RCC 7860 (cell line): ENCODE data around the gene ARHGEF1.

Source experiments
- DNase-seq: peaks from one replicate; pipeline ENCODE4 v3.0.0-alpha.2; 2015; ENCODE audit warnings: low spot score
- FAIRE-seq: peaks from 2 replicates; lab custom pipeline; 2012; peaks lifted over from hg19 to GRCh38; lab: Jason Lieb, UNC

ARHGEF1 gene

DNA sequence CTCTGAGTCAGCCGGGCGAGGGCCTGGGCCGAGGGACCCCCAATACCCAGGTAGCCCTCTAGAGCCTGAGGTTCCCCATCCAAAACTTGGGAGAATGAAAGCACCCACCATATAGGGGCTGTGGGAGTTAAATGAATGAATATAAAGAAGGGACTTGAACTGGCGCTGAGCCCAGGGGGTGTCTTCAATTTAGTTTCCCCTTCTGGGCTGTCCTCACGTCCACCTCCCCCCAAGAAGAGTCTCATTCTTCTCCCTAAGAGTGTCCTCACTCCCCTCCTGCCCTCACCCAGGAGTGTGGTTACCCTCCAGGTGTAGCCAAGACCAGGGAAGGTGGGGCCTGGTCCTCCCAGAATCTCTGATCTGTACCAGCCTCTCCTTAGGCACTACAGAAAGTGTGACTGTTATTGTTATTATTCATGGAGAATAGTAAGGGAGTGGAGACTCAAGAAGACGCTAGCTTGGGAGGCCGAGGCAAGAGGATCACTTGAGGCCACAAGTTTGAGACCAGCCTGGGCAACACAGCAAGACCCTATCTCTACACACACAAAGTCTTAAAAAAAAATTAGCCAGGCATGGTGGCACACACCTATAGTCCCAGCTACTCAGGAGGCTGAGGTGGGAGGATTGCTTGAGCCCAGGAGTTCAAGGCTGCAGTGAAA lies 3.2 kb upstream of the ARHGEF1 start:
- DNase-seq = no peak
- no peak for FAIRE-seq

- FAIRE-seq = no peak
Observed at GRCh38 chr19:41880329-41880708, 2.7 kb upstream of the ARHGEF1 start.

DNA sequence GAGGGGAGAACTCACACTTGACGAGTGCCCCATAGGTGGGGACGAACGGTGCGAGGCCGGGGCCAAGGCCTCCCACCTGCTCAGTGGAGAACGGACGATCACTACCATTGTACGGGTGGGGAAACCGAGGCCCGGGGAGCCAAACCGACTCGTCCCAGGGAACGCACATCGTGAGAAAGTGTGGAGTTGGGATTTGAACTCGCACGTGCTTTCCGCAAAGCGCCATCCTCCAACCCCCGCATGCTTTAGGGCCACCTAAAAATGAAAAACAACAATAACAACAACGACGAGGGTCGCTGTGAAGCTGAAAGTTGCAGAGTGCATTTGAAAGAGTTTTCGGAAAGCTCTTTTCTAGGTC lies 458 bp downstream of the ARHGEF1 start:
- no peak for DNase-seq
- no peak for FAIRE-seq

More at GRCh38 chr19:41880329-41880708, 2.7 kb upstream of the ARHGEF1 start:
- no peak for DNase-seq

- DNase-seq = peak; percentile 89
- peak; percentile 74 for FAIRE-seq
Observed at GRCh38 chr19:41883821-41884733, 1.1 kb downstream of the ARHGEF1 start.

- DNase-seq = no peak
- no peak for FAIRE-seq
Observed at GRCh38 chr19:41886761-41887710, 4.1 kb downstream of the ARHGEF1 start.

DNA sequence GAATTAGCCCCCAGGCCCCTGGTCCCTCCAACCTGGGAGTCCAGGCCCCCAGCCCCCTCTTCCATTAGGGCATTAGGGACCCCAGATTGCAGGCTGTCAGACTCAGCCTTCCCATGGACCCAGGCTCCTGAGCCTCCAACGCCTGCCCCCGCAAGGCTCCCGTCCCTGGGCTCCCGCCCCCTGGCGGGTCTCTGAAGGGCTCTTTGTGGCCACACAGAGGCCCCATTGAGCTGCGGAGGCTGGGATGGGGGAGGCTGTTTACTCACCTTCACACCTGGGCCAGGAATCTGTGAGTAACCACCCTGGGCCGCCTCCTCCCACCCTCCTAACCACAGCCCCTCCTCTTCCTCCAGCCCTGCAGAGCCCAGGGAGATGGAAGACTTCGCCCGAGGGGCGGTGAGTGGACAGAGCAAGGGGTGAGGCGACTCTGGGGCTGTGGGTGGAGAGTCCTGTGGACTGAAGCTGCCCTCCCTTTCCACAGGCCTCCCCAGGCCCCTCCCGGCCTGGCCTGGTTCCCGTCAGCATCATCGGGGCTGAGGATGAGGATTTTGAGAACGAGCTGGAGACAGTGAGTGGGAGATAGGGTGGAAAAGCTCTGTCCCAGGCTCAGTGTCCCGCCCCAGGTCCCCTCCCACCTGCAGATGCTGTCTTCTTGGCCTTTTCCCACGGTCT lies 4.9 kb downstream of the ARHGEF1 start:
- peak; percentile 23 for DNase-seq

DNA sequence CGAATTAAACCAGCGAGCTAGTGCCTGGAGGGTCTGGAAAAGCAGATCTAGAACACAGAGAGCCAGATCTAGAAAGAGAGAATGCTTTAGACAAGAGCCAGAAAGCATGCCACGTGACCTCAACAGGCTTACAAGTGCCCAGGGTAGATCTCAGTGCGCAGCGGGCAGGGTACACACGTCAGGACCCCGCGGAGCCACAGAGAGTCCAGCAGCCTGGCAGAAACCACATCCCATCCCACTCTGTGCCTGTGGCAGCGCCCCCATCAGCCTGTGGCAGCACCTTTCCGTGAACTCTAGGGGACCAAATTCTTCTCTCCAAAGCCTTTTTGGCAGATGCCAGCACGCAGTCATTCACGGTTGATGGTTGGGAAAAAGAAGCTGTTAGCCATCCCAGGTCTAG lies 5.9 kb downstream of the ARHGEF1 start:
- FAIRE-seq = no peak

More for the DNA sequence above, 4.9 kb downstream of the ARHGEF1 start:
- FAIRE-seq = no peak

DNA sequence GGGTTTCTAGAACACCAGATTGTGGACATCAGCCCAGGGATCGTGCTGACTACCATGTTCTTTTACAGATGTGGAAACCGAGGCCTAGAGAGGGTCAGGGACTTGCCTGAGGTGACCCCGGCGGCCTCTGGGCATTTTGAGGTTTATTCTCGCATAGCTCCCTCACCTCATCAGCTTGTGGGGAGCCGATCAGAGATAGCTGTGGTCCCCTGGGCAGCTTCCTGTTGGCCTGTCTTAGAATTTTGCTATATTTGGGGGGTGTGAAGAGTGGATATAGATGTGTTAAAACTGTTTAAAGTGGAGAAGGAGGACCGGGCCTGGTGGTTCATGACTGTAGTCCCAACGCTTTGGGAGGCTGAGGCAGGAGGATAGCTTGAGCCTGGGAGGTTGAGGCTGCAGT lies 6.9 kb downstream of the ARHGEF1 start:
- no peak for DNase-seq
- FAIRE-seq = no peak

More for the DNA sequence above, 5.9 kb downstream of the ARHGEF1 start:
- no peak for DNase-seq

GRCh38 chr19:41890936-41891335 lies 8.0 kb downstream of the ARHGEF1 start:
- FAIRE-seq (no peak), DNase-seq (no peak)

DNA sequence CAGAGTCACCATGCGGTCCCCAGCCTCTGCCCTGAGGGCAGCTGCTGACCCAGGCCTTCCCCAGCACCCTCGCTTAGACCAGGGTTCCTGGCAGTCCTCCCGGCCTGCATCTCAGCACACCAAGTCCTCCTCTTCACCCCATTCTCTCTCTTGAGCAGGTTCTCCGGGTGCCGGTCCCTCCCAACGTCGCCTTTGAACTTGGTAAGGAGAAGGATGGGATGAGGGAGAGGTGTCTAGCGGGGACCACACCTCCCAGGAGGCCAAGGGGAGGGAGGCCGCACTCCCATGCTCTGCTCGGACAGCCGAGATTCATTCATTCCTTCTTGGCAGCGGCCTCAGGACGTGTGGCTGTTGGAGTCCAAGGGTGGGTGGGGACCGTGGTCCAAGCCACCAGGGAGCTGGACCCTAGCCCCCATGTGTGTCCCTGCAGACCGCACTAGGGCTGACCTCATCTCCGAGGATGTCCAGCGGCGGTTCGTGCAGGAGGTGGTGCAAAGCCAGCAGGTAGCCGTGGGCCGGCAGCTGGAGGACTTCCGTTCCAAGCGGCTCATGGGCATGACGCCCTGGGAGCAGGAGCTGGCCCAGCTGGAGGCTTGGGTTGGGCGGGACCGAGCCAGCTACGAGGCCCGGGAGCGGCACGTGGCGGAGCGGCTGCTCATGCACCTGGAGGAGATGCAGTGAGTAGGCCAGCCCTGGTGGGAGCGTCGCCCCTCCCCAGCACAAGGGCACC lies 9.4 kb downstream of the ARHGEF1 start:
- DNase-seq (no peak), FAIRE-seq (no peak)

DNA sequence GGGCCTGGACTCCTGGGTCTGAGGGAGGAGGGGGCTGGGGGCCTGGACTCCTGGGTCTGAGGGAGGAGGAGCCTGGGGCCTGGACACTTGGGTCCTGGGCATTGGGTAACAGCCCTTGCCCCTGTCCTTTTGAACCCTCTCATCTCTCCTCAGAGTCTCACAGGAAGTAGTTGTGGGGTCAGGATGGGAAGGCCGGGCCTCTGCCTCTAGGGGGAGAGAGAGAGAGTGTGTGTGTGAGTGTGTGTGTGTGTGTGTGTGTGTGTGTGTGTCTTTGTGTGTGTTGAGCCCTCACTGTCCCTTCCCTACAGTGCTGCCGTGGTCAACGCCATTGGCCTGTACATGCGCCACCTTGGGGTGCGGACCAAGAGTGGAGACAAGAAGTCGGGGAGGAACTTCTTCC lies 10.9 kb downstream of the ARHGEF1 start:
- no peak for DNase-seq
- no peak for FAIRE-seq

DNA sequence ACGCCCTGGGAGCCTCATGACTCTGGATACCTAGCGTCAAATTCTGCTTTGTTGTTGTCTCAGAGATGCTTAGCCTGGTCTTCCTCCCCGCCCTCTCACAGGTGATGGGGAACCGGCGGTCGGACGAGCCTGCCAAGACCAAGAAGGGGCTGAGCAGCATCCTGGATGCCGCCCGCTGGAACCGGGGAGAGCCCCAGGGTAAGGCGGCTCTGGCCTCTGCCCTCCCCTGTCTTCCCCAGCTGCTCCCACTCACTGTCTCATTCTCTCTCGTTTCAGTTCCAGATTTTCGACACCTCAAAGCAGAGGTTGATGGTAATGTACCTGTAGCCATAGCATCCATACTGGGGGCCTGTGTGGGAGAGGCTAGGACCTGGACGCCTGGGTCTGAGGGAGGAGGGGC lies 11.4 kb downstream of the ARHGEF1 start:
- no peak for FAIRE-seq
- DNase-seq = no peak

GRCh38 chr19:41895745-41896580 lies 13.0 kb downstream of the ARHGEF1 start:
- no peak for FAIRE-seq
- DNase-seq = no peak

- no peak for DNase-seq
- FAIRE-seq = no peak
Observed at GRCh38 chr19:41896581-41896942, 13.6 kb downstream of the ARHGEF1 start.

GRCh38 chr19:41897181-41897580 lies 14.2 kb downstream of the ARHGEF1 start:
- DNase-seq (no peak), FAIRE-seq (no peak)

GRCh38 chr19:41897820-41898219 lies 14.8 kb downstream of the ARHGEF1 start:
- FAIRE-seq (no peak), DNase-seq (no peak)

- FAIRE-seq = no peak
- no peak for DNase-seq
Observed at GRCh38 chr19:41898235-41898634, 15.3 kb downstream of the ARHGEF1 start.

- no peak for DNase-seq
- FAIRE-seq = no peak
Observed at GRCh38 chr19:41901707-41902360, 18.9 kb downstream of the ARHGEF1 start.

DNA sequence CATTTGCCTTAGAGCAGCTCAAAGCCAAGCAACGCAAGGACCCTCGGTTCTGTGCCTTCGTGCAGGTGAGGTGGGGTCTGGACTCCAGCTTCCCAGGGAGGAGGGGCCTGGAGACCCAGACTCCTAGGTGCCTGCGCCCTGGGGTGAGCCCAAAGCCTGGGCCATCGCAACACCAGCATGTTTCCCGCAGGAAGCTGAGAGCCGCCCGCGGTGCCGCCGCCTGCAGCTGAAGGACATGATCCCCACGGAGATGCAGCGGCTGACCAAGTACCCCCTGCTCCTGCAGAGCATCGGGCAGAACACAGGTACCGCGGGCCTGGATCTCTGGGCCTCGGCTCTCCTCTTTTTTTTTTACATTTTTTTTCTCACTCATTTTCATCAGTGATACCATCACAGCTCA lies 19.6 kb downstream of the ARHGEF1 start:
- DNase-seq (no peak), FAIRE-seq (no peak)
